HG03565 (cell line): ENCODE measurements around the gene HOXC13.

ENCODE experiments used
- ATAC-seq: cut with Tn5 transposase; IDR thresholded peaks from one replicate; pipeline ENCODE4 v1.9.1; 2021; ENCODE audit warnings: mild to moderate bottlenecking, moderate library complexity; ENCODE audit not compliant: unreplicated experiment

HOXC13 gene

DNA sequence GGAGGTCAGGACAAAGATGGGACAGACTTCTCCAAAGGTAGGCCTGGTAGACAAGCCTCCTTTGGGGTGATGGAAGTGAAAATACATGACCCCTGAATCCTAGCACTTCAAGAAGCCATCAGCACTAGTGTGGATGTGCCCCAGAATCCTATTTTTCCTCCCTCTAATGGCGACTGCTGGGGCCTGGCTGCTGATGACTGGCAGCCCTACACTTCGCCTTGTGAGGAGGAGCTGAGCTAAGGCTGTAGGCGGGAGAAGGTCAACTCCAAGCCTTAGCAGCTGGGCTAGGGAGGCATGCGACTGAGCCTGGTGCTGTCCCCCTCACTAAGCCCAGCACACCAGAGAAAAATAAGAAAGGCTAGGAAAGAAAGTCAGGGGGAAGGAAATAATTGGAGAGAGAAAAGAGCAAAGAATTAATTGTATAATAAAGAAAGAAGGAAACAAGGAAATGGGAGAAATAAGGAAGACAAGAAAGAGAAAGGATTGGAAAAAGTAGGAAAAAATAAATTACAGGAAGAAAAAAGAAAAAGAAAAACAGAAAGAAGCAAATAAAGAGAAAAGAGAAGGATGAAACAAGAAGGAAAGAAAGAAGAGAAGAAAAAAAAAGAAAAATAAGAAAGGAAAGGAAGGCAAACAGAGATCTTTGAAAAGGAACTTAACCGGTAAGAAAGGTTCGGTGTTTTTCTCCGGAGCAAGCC is 41.6 kb downstream of the HOXC13 start:
- no peak for ATAC-seq

DNA sequence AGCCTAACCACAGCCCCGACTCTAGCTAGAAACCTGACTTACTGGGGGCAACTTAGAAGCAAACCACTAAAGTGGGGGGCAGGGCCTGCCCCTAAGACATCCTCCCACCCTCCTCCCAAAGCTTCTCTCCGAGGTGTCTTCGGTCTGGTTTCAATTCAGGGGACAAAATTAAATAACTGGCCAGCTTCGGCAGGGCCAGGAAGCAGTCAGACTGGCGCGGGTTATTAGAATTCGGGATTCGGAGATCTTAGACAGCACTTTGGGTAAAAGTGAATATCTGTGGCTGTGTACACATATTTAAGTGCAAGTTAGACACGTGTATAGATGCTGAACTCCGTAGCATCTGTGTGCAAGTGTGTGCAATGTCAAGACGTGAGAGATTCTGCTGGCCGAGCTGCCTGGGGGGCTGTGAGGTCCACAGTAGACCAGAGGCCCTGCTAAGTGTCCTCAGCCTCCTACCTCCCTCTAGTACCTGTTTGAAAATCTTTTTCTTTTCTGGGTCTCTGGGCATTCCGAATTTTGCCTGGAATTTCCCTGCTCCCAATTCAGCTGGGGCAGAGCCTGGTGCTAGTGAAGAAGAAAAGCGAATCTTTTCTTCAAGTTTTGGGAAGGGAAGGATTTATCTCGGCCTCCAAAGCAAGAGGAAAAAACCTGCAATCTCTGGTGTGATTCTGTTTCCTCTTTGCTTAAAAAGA is 42.3 kb downstream of the HOXC13 start:
- ATAC-seq: no peak

DNA sequence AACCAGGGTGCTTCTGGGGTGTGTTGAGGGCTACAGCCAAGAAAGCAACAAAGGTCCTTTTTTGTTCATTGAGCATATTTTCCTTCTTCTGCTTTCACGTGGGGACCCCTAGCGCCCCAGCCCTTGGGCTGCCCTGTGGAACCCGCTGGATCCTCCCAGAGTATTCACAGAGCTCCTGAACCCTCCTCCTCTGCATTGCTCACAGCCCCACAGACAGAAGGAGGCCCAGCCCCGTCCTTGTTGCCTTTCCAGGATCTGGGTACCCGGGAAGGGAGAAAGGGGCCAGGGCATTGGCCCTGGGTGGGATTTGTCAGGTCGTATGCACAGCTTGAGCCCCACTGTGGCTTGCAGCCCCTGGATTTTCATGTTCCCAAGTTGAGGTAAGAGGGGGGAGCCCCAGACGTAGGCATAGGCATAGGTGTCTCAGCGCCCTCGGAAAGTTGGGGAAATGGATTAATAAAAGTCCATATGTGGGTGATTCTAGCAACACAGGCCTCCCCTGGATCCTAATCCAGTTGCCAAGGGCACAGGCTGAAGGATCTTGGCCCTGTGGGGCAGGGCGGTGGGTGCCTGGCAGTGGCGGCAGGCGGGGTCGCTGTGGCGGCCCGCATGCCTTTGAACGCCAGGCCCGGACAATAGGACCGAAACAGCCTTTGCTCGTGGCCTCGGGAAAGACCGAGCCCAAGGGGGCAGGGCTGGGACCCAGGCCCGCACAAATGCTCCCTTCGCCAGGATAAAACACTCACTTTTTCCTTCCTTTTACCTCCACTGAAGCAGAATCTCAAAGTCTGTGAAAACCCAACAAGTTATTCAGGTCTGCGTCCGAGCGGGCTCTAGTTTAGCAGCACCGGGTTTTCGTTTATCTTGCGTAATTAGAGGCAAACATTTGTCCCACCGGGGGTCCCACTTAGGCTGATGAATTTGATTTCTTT is 43.3 kb downstream of the HOXC13 start:
- no peak for ATAC-seq

DNA sequence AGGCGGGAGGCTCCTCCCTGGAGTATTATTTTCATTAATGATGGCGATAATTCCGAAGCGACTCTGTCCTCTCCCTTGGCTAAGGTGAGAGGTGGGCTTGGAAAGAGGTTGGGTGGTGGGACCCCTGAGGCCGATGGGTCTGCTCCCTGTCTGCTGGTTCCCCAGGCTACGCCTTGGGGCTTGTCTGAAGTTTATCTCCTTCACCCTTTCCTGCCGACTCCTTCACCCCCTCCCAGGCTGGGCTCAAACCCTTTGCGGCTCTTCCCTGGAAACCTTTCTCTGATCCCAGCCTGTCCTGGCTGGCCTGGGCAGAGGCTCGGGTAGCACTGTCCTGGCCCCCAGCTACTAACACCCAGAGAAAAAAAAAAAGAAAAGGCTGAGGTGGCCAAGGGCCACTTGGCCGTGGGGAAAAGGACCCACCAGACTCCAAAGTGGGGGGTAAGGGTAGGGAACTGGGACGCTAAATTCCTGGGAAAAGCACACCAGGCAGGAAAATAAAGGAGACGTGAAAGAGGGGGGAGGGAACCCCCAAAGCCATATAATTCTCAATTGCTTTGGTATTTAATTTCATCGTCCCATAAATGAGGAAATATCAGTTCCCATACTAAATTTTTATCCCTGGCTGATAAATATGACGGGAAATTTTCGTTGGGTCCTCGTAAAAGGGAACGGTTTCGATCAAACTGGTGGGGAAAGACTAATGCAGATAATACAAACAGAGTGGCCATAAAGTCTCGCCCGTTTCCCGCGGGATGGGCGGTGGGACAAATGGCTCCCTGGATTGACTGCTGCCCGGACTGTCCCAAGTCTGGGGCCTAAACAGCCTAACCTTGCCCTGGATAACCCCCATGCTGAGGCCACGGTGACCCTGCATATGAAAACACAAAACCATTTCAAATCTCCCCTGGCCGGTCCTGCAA is 44.3 kb downstream of the HOXC13 start:
- ATAC-seq: no peak

DNA sequence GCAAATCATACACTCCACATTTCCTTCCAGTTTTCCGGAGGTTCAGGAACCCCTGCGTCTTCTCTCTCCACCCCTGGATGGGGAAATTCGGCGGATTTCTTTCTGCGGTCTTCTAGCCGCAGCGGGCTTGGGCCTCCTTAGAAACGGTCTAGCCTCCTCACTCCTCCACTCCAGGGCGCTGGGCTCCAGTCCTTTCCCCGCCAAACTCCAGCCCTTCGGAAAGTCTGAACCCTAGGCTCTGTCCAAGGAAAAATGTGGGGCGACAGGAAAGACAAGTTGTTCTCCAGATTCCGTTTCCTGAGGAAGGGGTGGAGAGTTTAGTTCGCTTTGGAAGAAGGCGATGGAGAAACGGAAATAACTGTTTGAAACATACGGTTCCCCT is 44.9 kb downstream of the HOXC13 start:
- ATAC-seq: no peak

DNA sequence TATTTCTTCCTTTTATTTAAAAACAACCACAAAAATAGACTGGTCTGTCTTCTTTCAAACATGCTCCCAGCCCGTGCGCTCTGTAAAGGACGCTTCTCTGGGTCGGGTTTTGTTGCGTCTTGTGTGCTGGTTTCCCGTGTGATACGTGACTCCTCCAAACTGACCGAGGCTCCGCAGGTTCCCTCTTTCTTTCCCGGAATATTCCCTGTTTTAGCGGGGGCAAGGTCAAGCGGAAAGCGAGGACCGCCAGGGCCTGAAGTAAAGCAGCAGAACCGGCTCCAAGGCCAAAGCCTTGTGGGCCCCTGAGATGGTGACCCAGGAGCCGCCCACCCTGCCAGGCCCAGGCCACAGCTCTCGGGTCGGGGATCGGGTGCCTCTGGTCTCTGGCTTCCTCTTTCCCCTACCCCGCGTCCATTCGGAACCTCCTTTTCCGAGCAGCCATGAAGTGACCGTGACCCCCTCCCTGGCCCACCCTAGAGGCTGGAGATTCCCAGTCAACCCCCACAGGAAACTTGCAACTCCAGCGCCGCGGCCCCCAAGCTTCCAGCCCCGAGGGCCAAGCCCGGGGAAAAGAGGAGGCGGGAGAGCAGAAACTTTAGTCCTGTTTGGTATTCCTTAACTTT is 45.4 kb downstream of the HOXC13 start:
- no peak for ATAC-seq

DNA sequence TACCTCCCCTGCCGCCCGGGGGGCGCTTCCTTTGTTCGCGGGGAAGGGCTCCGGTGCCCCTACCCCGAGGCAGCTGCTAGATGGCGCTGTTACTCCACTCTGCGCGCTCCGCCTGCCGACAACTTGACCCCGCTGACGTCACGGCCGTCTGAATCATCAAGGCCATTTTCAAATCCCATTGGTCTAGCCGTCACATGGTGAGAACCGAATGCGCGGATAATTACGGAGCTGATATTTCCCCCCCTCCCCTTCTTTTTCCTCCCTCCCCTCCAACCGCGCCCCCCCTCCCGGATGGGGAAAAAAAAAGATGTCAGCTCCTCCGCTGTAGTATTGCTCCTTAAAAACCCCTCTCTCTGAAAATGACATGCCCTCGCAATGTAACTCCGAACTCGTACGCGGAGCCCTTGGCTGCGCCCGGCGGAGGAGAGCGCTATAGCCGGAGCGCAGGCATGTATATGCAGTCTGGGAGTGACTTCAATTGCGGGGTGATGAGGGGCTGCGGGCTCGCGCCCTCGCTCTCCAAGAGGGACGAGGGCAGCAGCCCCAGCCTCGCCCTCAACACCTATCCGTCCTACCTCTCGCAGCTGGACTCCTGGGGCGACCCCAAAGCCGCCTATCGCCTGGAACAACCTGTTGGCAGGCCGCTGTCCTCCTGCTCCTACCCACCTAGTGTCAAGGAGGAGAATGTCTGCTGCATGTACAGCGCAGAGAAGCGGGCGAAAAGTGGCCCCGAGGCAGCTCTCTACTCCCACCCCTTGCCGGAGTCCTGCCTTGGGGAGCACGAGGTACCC is 46.5 kb downstream of the HOXC13 start, which contains the start of gene HOXC10:
HOXC10 (plus strand) TSS at position 246 of the 791 bp plus-strand sequence; CDS start at position 360, 114 bp downstream.
- no peak for ATAC-seq

DNA sequence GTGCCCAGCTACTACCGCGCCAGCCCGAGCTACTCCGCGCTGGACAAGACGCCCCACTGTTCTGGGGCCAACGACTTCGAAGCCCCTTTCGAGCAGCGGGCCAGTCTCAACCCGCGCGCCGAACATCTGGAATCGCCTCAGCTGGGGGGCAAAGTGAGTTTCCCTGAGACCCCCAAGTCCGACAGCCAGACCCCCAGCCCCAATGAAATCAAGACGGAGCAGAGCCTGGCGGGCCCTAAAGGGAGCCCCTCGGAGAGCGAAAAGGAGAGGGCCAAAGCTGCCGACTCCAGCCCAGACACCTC is 47.0 kb downstream of the HOXC13 start:
- ATAC-seq: no peak

DNA sequence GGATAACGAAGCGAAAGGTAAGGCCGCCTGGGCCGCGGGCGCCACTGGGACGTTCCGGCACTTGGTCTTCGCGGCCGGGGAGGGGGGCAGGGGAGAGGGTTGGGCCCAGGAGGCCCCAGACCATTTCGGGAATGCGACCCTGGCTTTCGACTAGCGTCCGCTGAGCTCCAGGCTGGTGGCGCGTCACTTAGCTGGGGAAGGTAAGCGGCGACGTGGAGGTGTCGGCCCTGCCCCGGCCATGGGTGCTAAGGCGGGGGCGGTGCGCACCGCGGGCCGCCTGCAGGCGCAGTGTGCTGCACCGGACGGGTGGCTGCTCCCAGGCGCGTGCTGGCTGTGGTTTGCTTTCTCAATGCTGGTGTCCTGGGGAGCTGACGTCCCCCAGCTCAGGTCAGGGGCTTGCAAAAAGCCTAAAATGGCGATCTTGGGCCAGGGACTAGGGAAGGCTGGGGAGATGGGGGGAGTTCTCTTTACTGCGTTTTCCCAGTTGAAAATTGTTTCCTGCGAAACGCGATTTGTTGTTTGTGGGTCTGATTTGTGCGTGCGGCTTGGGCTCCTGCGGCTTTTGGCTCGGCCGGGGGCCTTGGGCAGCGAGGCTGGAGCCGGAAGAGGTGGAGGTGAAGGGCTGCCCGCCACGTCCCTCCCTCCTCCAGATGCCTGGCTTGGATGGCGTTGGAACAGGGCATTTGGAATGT is 47.5 kb downstream of the HOXC13 start:
- ATAC-seq: no peak

DNA sequence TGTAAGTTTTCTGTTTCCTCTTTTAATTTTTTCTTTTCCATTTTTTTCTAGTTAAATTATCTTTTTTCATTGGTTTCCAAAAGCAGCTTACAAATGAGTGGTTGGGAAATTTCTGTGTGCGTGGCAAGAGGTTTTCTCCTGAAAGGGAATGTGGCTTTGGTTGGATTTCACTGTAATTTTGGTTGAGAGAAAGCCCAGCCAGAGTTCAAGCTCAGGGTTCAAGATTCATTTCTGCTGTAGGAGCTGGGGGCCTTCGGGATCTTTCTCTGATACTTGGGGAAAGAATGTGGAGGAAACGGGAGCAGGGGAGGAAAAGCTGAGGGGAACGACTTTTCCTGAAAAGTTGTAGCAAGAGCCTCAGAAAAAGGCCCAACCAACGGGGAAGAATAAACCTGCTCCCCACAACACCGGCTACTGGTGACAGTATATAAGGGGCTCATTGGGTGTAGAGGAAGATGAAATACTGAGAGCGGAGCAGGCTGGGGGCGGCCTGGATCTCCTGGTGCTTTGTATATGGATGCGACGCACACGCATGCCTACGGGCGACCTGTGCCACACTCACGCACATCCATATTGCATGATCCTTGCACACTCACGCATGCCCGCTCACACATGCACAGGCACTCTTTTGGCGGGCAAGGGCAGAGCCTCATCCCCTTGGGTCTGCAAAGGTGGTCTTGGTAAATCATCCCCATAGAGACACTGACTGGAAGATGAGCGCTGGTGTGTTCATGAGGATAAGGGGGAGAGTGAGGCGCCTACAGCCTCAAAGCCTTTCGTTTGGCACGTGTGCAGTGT is 48.3 kb downstream of the HOXC13 start:
- no peak for ATAC-seq

DNA sequence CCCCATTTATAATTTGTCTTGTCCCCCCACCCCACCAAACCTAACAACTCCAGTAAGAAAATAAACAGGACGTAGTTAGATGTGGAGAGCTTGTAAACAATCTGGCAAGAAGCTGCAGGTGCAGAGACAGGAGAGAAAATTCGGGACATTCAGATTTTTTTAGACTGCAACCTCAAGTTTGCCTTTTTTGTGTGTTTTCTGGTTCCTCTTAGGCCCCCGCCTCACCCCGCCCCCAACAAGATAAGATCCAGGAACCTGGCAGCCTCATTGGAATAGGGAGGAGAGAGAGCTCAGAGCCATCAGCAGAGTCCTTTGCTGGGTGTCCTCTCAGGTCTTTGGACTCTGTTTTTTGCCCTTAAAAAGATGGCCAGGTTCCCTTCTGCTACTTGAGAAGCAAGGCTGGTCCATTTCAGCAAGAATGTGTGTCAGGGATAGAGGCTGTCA is 49.2 kb downstream of the HOXC13 start:
- ATAC-seq: no peak

DNA sequence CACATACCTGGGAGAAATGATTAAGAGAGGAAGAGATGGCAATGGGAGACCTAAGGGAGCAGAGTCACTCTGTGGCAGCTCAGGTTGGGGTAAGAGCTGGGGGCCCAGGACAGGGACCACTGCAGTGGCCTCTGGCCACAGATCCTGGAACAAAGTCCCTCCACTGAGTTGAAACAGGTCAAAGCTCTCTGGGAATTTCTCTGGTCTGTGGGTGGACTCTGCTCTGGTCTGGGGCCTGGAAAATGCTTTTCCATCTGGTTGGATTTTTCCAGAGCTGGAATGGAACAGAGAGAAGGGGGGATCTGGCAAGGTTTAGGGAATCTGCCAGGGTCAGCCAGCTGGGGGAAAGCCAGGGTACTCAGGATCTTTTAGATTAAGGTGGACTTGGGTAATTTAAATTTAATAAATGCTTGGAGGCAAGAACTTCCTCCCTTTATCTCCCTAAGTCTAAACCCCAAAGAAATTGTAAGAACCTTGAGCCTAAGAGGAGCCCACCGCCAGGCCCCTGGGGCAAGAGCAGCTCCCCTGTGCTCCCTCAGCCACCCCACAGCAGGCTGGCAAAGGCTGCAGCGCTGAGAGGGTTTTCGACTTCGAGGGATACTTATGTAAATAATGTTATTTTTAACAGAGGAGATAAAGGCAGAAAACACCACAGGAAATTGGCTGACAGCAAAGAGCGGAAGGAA is 50.1 kb downstream of the HOXC13 start:
- ATAC-seq: no peak

DNA sequence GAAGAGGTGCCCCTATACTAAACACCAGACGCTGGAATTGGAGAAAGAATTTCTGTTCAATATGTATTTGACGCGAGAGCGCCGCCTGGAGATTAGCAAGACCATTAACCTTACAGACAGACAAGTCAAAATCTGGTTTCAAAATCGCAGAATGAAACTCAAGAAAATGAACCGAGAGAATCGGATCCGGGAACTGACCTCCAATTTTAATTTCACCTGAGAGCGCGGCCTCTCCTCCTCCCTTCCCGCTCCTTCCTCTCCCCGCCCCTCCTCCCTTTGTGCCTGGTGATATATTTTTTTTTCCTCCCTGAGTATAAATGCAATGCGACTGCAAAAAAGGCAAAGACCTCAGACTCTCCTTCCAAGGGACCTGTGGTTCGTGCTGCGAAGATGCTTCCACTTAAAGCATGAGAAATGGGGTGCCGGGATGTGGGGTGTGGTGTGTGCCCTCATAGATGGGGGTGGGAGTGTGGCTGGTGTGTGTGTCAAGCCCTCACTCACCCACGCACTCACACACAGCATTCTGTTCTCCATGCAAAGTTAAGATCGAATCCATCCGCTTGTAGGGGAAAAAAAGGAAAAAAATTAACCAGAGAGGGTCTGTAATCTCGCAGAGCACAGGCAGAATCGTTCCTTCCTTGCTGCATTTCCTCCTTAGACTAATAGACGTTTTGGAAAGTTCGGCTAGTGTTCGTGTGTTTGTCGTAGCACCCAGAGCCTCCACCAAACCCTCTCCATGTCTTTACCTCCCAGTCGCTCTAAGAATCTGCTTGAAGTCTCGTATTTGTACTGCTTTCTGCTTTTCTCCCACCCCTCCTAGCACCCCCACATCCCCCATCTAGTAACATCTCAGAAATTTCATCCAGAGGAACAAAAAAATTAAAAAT is 50.8 kb downstream of the HOXC13 start:
- ATAC-seq: no peak

DNA sequence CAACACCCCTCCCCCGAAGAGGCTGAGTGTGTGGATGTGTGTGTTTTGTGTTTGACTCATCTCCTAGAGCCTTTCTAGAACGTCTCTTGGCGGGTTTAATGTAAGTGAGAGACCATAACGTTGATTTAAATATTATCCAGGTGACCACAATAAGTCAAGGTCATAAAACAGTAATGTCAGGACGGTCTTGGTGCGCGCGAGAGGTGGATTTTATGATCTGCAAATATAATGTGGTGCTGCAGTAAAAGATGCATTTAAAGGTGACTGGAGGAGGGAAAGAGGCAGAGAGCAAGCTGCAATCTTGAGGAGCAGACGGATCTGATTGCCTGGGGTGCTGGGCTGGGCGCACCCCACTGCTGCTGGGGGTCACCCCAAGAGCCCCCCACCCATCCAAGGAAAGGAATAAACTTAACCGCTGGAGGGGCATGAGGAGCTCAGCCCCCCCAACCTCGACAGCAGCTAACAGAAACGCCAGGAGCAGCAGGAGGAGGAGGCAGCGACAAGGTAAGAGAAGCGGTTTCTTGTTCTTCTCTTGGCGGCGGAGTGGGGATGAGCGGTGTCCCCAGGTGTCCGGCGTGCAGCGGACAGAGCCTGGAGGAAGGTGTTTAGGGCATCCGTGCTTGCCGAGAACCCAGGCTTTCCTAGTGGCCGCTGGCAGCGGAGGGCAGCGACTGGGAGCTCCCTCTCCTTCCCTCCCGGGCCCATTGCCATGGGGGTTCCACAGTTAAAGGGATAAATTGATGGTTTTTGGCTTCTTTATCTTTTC is 51.9 kb downstream of the HOXC13 start:
- no peak for ATAC-seq

DNA sequence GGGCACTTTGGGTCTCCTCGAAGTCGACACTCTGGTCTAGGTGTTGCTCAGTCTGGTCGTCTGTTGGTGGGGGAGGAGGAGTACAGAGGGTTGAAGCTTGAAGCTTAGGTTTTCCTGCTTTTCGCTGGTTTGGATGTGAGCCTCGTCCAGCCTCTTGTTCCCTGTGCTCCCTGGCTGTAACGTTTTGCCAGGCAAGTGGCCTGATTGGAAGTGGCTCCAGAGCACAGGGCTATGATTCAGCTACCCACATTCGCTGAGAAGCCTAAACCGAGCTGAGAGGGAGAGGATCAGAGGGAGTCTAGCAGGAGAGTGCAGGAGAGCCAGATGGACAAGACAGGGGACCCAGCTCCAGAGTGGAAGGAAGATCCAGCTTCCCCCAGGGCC is 52.4 kb downstream of the HOXC13 start:
- ATAC-seq: no peak
